PC-3 (cell line): ENCODE measurements around the gene KIRREL1. TPM values are rescaled to one million over a fixed set of nuclear protein-coding genes. Genes with fewer than 3 reads are reported as not detected.

ENCODE experiments used
- ATAC-seq: fragments of 200-7000 bp; cut with Tn5 transposase; 2 replicates; pipeline ENCODE4 v1.9.1; 2020; ENCODE audit warnings: mild to moderate bottlenecking, moderate library complexity
- BruUV-seq: library from RNA; stranded (reverse); fragments of 400-500 nt; replicated peaks from 2 replicates; lab custom pipeline; 2021; lab: Mats Ljungman, UMichigan
- CTCF ChIA-PET: fragments of 300-600 bp; sonication (Branson Sonifier 250); formaldehyde crosslinking; loops from one replicate; lab custom pipeline; 2022; ENCODE audit warnings: antibody characterized with exemption; lab: Charles Lee
- POLR2A ChIA-PET: fragments of 300-600 bp; sonication (Branson Sonifier 250); formaldehyde crosslinking; loops from one replicate; lab custom pipeline; 2022; ENCODE audit warnings: antibody characterized with exemption; ENCODE audit not compliant: unreplicated experiment; lab: Charles Lee
- DNase-seq: peaks from one replicate; pipeline ENCODE4 v3.0.0-alpha.2; 2015
- H2AFZ ChIP-seq: fragments of 300-600 bp; sonication (generic); 2 replicates; pipeline ENCODE4 v1.6.0; 2016; ENCODE audit warnings: antibody characterized with exemption, low read length
- H3F3A ChIP-seq: fragments of 300-600 bp; sonication (generic); one replicate; pipeline ENCODE4 v1.6.0; 2017; ENCODE audit warnings: antibody characterized with exemption, low read length, control low read depth, mild to moderate bottlenecking; ENCODE audit not compliant: unreplicated experiment
- H3K27ac ChIP-seq: fragments of 300-600 bp; sonication (generic); 2 replicates; pipeline ENCODE4 v1.5.1; 2016; ENCODE audit warnings: mild to moderate bottlenecking, low read length
- H3K27me3 ChIP-seq: fragments of 300-600 bp; sonication (generic); 2 replicates; pipeline ENCODE4 v1.6.1; 2016; ENCODE audit warnings: low read length, mixed read lengths
- H3K36me3 ChIP-seq: fragments of 300-600 bp; sonication (generic); 2 replicates; pipeline ENCODE4 v1.6.1; 2016; ENCODE audit warnings: low read depth, mixed run types, low read length, mixed read lengths
- H3K4me1 ChIP-seq: fragments of 300-600 bp; sonication (generic); 2 replicates; pipeline ENCODE4 v1.5.1; 2016; ENCODE audit warnings: low read length; ENCODE audit not compliant: insufficient read depth
- H3K4me2 ChIP-seq: fragments of 300-600 bp; sonication (generic); 2 replicates; pipeline ENCODE4 v1.6.0; 2016; ENCODE audit warnings: low read length
- H3K4me3 ChIP-seq: fragments of 300-600 bp; sonication (generic); 2 replicates; pipeline ENCODE4 v1.5.1; 2016; ENCODE audit warnings: mild to moderate bottlenecking, low read length, mixed read lengths
- H3K79me2 ChIP-seq: fragments of 300-600 bp; sonication (generic); 2 replicates; pipeline ENCODE4 v1.6.1; 2017; ENCODE audit warnings: low read length, mixed read lengths
- H3K9ac ChIP-seq: fragments of 300-600 bp; sonication (generic); 2 replicates; pipeline ENCODE4 v1.6.0; 2016; ENCODE audit warnings: mild to moderate bottlenecking, low read length
- H3K9me2 ChIP-seq: fragments of 300-600 bp; sonication (generic); replicated peaks from 2 replicates; pipeline ENCODE4 v1.6.1; 2016; ENCODE audit warnings: mixed run types, low read length, mixed read lengths
- H3K9me3 ChIP-seq: fragments of 300-600 bp; sonication (generic); 2 replicates; pipeline ENCODE4 v1.6.1; 2016; ENCODE audit warnings: low read length, mixed read lengths
- H4K20me1 ChIP-seq: fragments of 300-600 bp; sonication (generic); 2 replicates; pipeline ENCODE4 v1.6.1; 2016; ENCODE audit warnings: low read length, mixed read lengths
- CTCF ChIP-seq: fragments of 300-600 bp; sonication (generic); conservative IDR thresholded peaks from 2 replicates; pipeline ENCODE4 v1.5.1; 2017; ENCODE audit warnings: antibody characterized with exemption, low read depth, mild to moderate bottlenecking, low read length
- EZH2 ChIP-seq: fragments of 300-600 bp; sonication (generic); IDR thresholded peaks from one replicate; pipeline ENCODE4 v1.6.1; 2017; ENCODE audit warnings: antibody characterized with exemption, mild to moderate bottlenecking, low read length; ENCODE audit not compliant: unreplicated experiment
- EZH2phosphoT487 ChIP-seq: fragments of 300-600 bp; sonication (generic); IDR thresholded peaks from 2 replicates; pipeline ENCODE4 v1.6.1; 2018; ENCODE audit warnings: mild to moderate bottlenecking, antibody characterized with exemption, low read length, borderline replicate concordance
- intact Hi-C: fragments of 100-400 bp; cut with micrococcal nuclease; formaldehyde crosslinking; loops from 2 replicates; pipeline ENCODE4 v1.9.0; 2023
- total RNA-seq: library from RNA; depleted of rRNA; stranded (reverse); fragments of >200 nt; gene quantifications from 2 replicates; pipeline ENCODE4 v1.2.3, GENCODE V29; 2014

The KIRREL1 gene
- total RNA-seq, 1 experiment from 2014 or later: 49.8 TPM

DNA sequence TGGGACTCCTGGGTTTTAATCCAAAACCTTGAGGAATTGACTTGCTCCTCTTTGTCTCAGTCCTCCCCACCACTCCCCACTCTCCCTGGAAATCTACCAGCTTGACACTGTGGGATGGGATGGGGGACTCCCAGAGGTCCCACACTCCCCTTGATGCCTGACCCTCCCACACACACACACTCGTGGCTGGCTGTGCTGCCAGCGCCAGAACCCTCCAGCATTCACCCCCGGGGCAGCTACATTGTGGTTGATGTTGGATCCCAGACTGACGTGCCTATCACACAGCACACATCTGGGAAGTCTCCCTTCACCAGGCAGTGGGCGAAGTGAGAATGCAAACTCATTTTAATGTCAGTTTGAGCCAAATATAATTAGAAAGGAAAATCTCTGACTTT is 10.0 kb downstream of the KIRREL1 start:
- ChIA-PET POLR2A (no interaction called here), CTCF (no interaction called here)
- Histone ChIP-seq H2AFZ (no peak overlapping the region), H3K9me2 (no peaks in the 10 kb centered on the region), H3K4me2 (no peak overlapping the region), H3K27me3 (no peaks in the 10 kb centered on the region), H3K79me2 (peaks cover 100% of the 10 kb centered on the region), H3K4me3 (no peak overlapping the region), H3F3A (no peaks in the 10 kb centered on the region), H3K9me3 (no peaks in the 10 kb centered on the region), H3K27ac (no peak overlapping the region), H3K4me1 (peaks cover 7% of the 10 kb centered on the region), H4K20me1 (no peaks in the 10 kb centered on the region), H3K36me3 (no peaks in the 10 kb centered on the region), H3K9ac (no peak overlapping the region)
- DNase-seq (no peak), ATAC-seq (no peak)
- no peak for TF ChIP-seq EZH2
- TF ChIP-seq CTCF: no peak
- TF ChIP-seq EZH2phosphoT487: no peak
- BruUV-seq: no TSS peak
- intact Hi-C loops: no loop called here

GRCh38 chr1:158005224-158005623 is 11.8 kb downstream of the KIRREL1 start:
- ChIA-PET POLR2A (no interaction called here), CTCF (no interaction called here)
- no peak for TF ChIP-seq EZH2
- no peak for TF ChIP-seq EZH2phosphoT487
- no peak for TF ChIP-seq CTCF
- DNase-seq (no peak), ATAC-seq (no peak)
- H3K4me3 ChIP-seq: no peak overlapping the region
- no peaks in the 10 kb centered on the region for H3K9me2 ChIP-seq
- H3K4me2 ChIP-seq: no peak overlapping the region
- no peaks in the 10 kb centered on the region for H3K27me3 ChIP-seq
- peaks cover 100% of the 10 kb centered on the region for H3K79me2 ChIP-seq
- no peaks in the 10 kb centered on the region for H4K20me1 ChIP-seq
- H3F3A ChIP-seq: no peaks in the 10 kb centered on the region
- no peak overlapping the region for H3K9ac ChIP-seq
- H3K27ac ChIP-seq: no peak overlapping the region
- no peak overlapping the region for H2AFZ ChIP-seq
- BruUV-seq: no TSS peak
- H3K4me1 ChIP-seq: peaks cover 26% of the 10 kb centered on the region
- no peaks in the 10 kb centered on the region for H3K9me3 ChIP-seq
- intact Hi-C loops: no loop called here
- H3K36me3 ChIP-seq: no peaks in the 10 kb centered on the region

- POLR2A ChIA-PET: no interaction called here
- no peak overlapping the region for H3K9ac ChIP-seq
- H3K27ac ChIP-seq: no peak overlapping the region
- H4K20me1 ChIP-seq: no peaks in the 10 kb centered on the region
- no peak overlapping the region for H3K4me3 ChIP-seq
- TF ChIP-seq EZH2phosphoT487 (no peak), CTCF (no peak), EZH2 (no peak)
- CTCF ChIA-PET: no interaction called here
- intact Hi-C loops: no loop called here
- H3K79me2 ChIP-seq: peaks cover 98% of the 10 kb centered on the region
- DNase-seq (no peak), ATAC-seq (no peak)
- H3F3A ChIP-seq: peaks cover 4% of the 10 kb centered on the region
- no peak overlapping the region for H2AFZ ChIP-seq
- H3K9me2 ChIP-seq: no peaks in the 10 kb centered on the region
- BruUV-seq: no TSS peak
- peaks cover 45% of the 10 kb centered on the region for H3K4me1 ChIP-seq
- no peaks in the 10 kb centered on the region for H3K27me3 ChIP-seq
- H3K36me3 ChIP-seq: no peaks in the 10 kb centered on the region
- no peaks in the 10 kb centered on the region for H3K9me3 ChIP-seq
- no peak overlapping the region for H3K4me2 ChIP-seq
These were observed 13.7 kb downstream of the KIRREL1 start for GRCh38 chr1:158007180-158007579.
